ENCODE data around the gene SNX9.

The SNX9 gene

DNA sequence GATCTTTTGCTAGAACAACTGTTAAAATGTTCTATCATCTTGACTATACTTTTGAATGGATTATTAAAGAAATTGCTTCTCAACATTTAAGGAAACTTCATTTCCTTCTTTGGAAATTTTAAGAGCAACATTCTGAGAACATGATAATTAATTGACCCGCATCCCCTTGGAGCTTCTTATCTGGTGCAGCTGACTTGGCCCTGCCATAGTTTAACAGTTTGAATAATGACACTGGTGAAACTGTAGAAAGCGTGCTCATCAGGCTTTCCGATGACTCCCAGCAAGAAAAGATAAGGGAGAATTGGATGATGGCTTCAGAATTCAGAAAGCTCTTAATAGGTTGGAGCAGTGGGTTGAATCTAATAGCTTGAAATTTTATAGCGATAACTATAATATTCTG is 38.1 kb downstream of the SNX9 start:
- no peak for DNase-seq

DNA sequence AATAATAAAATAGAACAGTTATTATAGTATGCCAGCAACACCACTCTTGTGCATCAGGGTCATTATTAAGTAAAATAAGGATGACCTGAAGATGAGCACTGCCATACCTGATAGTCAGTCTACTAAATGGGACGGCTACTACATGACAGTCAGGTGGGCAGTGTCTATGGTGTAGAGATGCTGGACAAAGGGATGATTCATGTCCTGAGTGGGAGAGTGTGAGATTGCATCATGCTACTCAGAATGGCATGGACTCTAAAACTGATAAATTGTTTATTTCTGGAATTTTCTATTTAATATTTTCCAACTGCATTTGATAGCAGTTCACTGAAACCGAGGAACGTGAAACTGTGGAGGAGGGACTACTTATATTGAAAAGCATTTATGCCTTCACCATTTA is 38.8 kb downstream of the SNX9 start:
- no peak for DNase-seq

DNA sequence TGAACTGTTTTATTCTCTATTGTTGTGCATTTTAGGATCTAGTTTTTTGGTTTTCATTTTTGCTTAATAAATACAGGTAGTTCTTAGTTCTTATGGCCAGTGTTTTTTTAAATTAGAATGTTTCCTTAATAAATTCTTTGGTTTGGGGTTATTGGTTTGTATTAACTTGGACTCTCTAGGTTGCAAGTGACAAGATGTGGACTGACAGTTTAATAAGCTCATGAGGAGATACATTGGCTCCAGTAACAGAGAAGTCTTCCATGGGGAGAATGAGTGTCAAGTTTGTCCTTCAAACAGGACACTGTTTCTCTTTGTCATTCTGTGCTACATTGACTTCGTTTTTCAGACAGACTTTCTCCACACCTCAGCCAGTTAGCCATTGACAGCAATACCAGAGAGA is 39.7 kb downstream of the SNX9 start:
- no peak for DNase-seq

DNA sequence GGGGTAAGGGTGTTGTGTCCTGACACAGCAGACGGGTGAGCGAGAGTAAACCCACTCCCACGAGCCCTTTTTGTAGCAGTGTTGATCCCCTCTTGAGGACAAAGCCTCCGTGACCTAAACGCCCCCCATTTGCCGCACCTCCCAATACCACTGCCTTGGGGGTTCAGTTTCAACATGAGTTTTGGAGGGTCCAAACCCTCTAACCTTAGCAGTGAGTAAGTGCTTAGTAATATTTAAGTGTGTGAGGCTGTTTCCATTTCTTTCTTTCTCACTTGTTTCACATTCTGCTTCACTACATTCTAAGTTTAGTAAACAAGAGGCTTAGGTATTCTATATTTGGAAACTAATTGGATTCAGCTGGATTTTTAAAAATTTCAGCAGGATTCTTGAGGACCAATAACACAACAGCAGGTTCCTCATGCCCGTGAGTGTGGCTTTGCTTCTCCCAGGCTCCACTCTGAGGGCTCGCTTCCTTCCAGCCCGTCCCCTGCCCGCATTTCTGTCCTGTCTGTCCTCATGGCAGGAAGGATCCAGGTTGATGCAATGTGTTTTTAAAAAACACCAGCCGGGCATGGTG is 41.2 kb downstream of the SNX9 start:
- no peak for DNase-seq

DNA sequence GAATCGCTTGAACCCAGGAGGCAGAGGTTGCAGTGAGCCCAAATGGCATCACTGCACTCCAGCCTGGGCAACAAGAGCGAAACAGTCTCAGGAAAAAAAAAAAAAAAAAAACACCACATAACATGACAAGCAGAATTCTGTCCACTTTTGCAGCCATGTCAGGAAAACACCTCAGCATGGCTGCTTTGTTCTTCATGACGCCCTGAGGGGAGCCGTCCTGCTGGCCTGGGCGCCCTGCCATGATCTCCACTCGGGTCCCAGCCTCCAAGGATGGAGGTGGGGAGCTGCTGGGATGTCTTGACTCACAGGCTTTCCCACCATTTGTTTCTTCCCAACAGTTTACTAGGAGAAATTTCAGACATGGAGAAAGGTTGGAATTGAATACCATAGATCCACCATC is 42.2 kb downstream of the SNX9 start:
- no peak for DNase-seq

DNA sequence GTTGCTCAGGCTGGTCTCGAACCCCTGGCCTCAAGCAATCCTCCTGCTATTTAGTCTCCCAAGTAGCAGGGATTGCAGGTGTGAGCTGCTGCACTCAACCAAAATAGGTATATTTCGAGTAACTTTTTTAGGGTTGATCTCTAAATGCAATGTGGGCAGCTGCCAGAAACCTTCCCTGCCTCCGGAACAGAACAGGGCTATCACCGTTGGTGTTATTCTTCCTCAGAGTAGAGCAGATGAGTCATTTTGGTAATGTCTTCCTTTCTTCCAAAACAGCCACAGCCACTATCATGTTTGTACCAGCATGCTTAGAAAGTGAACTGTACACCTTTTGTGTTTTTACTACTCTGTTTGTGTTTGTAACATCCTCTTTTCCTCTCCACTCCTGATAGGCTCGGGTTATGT is 44.1 kb downstream of the SNX9 start:
- no peak for DNase-seq

DNA sequence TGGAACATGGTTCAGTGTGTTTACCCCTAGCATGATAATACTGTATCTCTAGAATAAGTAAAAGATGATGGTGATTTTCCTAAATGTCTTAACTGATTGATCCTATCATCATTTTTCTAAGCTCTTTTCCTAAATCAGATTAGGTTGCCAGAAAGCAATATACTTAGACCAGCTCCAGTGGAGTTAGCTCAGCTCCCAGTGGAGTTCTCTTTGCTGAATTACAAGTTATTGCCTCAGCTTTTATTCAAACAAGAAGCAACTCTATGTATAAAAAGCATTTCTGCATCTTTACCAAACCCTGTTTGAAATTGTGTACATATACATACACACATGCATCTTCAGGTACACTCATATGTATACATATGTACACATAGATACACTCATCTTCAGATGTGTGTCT is 44.9 kb downstream of the SNX9 start:
- no peak for DNase-seq

DNA sequence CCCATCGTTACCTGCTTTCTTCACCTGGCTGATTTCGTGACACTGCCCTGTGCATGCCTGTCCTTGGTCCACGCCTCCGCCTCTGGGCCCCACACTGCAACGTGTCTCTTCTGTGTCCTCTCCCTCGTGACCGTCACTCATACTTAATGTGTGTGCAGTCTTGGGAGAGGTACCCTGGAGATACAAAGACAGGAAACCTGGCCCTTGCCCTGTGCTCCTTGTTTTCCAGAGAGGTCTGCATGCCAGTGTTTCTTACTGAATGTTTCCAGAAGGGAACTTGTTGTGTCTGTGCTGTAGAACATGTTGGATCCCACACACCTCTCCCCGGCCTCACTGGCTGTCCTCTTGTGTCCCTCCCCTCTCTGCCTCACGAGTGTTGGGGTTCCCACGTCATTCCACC is 45.8 kb downstream of the SNX9 start:
- no peak for DNase-seq

DNA sequence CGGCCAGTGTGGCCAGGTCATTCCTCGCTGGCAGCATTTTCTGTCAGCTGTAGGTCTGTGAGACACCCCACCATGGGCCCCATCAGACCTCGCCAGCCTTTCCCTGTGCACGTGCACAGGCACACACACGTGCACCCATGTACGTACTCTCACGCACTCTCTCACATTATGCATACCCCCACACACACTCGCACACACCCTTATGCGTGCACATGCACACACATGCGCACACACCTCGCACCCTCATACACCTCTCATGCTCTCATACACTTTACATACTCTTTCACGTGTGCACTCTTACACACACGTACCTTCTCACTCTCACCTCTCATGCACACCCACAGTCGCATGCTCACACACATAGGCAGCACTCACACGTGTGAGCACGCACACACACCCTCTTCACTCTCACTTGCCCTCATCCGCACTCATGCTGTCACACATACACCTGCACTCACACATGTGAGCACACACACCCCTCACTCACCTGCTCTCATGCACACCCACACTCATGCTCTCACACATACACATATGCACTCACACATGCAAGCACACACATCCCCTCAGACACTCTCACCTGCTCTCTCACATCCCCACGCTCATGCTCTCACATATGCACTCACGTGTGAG is 46.7 kb downstream of the SNX9 start:
- DNase-seq = no peak

DNA sequence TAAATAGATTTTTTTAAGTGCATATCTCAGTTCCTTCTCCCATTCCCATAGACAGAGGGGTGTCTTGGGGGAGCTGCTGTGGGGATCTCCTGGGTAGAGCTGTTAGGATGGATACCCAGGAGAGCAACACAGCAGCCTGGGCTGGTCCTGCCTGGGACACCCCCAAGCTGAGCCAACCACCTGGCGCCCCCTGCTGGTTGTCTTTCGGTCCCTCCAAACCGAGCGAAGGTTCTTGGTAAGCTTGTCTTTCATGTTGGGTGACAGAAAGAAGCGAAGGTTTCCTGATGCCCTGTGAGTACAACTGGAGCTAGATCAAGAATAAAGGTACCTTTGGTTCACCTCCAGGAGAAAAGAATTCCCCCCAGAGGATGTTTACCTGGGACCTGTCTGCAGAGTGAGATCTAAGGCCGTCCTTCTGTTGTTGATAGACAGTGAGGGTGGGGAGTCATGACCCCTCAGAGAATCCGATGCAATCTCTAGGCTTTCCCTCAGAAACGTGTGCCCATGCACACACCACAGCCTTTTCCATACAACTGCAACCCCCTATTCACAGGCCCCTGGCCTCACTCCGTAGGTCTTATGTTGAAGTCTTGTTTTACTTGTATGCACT is 50.8 kb downstream of the SNX9 start:
- DNase-seq = peak; percentile 76

DNA sequence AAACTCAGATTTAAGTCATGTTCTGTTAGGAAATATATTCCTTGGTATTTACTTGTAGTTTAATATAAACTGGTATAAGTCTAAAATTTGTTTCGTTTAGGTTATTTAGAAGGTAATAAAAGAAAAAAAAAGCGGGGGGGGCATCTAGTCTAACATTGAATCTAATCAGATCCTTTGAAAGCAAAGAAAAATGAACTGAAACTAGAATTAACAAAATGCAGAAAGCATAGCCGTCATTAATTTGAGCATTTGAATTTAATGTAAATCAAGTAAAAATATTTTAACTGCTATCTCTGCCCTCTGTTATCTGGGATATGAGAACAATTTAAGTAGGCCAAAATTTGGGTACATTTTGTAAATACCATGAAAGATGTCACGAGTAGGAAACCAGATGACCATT is 54.1 kb downstream of the SNX9 start:
- no peak for DNase-seq

DNA sequence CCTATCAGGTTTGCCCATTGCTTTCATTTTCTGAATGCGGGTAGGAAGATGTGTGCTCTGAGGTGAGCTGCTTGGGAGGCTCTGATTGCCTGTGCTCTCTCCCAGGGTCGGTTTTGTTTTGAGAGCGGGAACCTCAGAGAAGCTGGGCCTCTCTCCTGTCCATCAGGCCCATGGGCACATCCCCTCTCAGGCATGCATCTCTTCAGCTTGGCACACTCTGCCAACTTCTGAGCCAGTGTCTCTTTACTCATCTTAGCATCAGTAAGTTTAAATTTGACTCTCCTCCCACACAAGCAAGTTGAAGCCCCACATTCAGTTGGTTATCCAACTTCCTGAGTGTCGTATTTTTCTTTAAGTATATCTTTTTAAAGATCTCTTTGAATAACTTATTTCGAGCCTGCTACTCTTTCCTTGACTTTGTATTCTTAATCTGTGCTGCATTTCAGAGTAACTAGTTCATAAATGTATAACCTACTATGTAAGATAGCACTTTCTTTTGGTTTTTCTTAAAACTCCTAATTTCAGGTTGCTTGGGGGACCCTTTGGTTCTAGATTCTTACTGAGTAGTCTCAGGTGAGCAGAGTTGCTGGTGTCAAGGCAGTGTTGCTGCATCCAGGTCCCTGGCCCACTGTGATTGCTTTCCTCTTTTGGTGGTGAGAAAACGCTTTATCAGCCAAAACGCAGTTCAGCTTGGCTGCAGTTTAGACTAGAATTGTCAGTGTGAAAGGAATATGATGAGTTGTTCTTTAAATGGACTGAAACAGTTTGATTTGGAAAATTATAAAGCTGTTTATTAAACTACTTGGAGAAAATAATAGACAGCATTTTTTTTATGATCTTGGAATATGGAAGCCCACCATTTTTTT is 54.8 kb downstream of the SNX9 start:
- DNase-seq = no peak

DNA sequence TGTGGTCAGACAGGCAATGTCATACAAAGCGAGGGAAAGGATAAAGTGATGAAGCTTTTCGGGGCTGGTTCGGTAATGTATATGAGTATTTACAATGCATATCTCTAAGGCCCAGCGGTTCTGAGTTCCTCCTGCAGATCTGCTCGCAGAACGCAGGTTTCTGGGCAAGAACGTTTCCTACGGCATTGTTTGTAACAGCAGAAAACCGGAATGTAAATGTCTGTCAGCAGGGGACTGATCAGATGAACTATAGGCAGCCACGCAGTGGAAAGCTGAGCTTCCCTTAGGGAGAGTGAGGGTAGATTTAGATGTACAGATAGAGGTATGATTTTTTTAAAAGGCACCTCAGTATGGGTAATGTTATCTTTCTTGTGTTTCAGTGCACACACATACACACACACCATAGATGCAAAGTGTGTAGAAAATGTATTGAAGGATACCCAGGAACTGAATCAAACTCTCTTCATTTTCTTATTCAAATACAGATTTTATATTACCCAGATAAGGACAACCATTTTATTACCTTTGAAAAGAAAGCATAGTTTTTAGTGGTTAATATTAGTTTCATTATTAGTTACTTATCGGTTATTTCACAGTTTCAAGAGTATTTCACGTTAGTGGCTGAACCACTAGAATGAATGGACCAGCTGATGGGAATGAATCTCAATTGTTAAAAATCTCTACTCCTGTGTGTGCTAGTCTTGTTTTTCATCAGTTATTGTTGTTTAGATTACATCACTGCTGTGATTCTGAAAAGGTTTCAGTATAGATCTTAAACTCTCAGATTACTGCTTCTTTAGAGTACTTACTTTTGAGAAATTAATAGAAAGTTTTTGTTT is 56.2 kb downstream of the SNX9 start:
- DNase-seq = no peak

DNA sequence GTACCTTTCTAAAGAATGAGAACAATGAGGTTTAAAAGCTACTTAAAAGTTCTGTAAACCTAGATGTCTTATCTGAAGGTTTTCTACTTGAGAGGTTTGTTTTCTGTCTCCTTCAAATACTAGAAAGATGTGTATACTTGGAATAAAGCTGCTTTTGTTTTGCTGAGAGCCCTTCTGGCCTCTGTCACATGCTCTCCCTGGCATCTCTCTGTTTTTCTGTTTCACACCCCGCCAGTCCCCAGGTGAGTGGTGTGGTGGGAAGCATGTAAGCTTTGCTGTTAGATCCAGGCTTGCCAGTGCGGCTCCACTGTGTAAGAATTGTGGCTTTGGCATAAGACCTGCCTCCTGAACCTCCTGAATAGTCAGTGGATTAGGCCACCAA is 56.8 kb downstream of the SNX9 start:
- DNase-seq = no peak

DNA sequence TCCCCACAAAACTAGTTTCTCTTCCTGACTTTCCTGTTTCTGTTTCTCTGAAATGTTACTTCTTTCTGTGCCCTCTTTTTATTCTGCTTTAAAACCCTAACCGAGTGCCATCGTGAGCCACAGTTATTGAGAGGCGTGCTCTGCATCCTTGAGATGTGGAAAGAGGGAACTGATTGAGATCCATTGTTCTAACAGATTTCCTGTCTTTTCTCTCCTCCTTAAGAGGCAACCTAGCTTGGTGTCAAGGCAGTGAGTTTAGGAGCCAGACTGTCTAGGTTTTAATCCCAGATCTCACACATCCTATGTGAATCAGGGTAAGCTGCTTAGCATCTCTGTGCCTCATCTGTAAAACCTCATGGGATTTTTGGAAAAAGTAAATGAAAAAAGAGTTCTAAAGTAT is 57.5 kb downstream of the SNX9 start:
- DNase-seq = no peak

DNA sequence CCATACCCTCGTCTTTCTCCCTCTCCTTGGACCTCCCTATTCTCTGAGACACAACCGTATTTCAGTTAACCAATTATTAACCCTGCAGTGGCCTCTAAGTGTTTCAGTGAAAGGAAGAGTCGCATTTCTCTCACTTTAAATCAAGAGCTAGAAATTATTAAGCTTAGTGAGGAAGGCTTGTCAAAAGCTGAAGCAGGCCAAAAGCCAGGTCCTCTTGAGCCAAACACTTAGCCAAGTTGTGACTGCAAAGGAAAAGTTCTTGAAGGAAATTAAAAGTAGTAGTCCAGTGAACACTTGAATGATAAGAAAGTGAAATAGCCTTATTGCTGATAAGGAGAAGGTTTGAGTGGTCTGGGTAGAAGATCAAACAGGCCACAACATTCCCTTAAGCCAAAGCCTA is 58.3 kb downstream of the SNX9 start:
- DNase-seq = no peak

DNA sequence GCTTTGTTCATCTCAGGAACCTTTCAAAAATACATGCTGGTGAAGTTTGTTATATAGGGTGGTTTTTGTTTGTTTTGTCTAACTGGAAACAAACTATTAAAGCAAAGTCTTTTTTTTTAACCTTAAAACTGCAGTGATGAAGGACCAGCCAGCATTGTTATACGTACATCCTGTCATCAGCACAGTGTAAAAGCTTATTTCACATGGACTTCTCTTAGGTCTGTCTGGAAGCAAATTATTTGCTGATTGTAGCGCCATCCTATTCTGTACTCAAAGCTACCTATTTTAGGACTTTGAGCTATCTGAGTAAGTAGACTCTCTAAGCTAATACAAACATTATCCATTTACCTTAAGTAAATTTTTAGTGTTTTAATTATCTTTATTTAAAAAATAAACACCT is 61.7 kb downstream of the SNX9 start:
- DNase-seq = no peak

DNA sequence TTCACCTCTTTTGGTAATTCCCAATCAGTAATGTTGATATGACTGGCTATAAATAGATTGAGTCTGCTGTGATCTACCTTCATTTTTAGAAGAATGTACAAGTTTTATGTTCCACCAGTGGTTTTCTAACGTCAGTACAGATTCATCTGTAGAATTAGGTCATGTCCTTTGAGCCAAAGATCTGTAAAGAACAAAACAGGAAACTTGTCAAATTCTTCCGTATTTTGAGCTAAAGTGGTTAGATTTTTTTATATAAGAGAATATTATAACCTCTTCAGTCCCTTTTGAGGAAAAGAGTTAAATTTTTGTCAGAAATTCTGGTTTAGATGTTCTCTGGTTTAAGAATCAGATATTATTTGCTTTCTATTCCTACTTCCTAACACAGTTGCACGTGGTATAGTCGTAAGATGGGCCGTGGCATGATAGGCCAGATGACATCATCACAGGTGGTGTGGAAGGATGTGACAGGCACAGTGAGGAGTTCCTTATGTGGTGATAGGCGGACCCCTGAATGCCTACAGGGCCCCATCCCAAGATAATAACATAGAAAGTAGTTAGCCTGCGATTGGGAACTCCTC is 62.3 kb downstream of the SNX9 start:
- DNase-seq = peak; percentile 81

DNA sequence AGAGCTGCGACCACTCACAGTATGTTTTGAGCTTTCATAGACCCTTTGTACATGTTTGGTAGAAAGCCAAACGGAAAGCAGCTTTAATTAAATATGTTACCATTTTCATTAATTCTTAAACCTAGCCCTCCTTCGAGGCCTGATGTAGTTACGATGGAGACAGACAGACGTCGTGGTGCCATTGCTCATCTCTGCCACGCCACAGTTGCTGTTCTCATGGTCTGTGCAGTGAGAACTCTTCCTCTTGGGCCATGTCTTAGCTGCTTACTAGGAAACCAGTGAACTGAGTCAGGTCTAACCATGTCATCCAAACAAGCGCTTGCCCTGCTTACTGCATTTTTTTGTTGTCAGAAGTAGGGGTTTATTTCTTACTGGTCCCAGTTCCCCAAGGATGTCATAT is 62.8 kb downstream of the SNX9 start:
- DNase-seq = no peak

DNA sequence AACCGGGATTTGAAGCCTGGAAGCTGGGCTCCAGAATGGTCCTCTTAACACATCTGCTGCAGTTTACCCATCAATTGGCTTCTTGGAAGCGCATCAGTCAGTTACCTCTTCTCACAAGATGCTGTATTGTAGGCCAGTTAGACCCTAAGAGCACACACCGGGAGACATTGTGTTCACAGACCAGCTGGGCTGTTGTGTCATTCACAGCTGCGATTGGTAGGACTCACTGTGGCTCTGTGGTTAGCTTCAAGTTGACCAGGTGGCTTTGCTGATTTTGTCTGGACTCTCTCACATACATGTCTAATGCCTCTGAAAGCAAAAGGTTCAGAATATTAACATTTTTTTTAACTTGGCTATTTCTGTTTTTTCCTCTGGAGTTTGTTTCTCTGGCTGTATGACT is 64.8 kb downstream of the SNX9 start:
- DNase-seq = no peak

DNA sequence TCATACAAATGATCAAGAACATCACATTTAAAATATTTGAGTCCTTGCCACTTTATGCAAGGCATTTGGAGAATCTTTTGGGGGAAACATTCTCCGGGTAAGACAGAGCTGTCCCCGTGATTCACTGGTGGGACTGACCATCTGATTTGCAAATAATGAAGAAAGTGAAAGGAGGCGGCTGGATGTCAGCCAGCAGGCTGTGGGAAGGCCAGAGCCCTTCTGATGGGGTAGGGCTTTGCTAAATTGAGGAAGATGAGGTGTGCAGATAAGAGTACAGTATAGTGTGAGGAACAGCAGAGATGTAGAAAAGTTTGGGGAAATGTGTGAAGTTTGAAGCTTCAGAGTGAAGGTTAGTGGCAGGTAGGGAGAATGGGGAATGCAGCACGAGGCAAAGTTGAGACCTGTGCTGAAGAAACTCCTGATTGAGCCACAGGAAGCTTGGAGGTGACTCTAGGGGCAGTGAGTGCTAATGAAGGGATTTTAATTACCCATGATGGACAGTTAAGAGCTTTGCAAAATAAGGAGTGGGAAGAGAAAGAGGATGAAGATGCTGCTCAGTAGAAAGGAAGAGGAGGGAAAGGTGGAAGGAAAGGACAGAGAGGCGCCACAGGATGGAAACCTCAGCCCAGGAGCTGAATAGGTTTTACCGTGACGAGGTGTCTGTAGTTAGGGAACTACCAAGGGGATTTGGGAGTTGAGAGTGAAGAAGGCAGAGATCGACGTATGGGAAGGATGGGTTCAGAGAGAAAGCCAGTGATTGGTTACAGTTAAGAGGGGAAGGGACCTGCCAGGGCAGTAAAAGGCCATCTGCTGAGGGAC is 68.7 kb downstream of the SNX9 start:
- DNase-seq = no peak

DNA sequence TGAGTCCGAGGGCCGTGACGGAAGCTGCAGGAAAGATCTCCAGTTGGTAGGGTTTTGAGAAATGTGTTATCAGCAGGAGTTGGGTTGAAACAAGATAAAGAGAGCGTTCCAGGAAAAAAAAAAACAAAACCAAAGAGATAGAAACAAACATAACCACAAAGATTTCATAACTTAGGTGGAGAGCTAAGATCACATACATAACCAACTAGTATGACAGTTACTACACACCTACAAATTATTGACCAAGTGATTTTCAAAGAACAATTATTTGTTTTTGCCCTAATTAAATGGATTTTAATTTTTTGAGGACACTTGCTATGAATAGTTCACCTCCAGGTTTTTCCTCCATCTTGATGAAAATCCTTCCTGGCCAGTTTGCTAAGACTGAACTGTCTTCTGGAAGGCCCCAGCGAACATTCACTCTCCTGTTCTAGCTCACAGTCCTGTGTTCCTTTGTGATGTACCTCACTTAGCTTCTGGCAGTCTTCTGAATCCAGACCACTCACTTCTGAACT is 69.4 kb downstream of the SNX9 start:
- no peak for DNase-seq
